Islet precursor cell (in vitro differentiated cells): Measurements from ENCODE around the gene SLC35B1.

Source experiments
- DNase-seq: peaks from one replicate; pipeline ENCODE4 v3.0.0-alpha.2; 2018

SLC35B1 gene

GRCh38 chr17:49664706-49665211 lies 43.0 kb downstream of the SLC35B1 start:
- no peak for DNase-seq

- DNase-seq, result no peak
Observed at GRCh38 chr17:49659661-49660382, 47.9 kb downstream of the SLC35B1 start.

DNA sequence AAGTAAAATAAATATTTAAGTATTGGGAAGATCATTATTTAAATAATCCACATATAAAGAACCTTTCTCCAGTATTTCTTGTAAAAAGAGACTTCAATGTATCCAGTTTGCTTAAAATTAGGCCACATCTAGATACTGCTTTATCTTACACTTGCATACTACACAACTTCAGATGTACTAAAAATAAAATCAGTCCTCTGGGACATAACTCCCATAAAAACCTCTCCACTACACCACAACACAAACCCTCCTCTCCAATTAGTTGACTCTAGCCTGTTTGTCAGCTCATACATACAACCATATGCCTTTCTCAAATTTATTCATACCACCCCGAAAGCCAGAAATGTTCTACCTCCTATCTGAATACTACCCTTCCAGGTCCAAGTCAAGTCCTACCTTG lies 51.5 kb downstream of the SLC35B1 start:
- DNase-seq, result no peak
